ENCODE results near the gene INTS13.

Gene INTS13

DNA sequence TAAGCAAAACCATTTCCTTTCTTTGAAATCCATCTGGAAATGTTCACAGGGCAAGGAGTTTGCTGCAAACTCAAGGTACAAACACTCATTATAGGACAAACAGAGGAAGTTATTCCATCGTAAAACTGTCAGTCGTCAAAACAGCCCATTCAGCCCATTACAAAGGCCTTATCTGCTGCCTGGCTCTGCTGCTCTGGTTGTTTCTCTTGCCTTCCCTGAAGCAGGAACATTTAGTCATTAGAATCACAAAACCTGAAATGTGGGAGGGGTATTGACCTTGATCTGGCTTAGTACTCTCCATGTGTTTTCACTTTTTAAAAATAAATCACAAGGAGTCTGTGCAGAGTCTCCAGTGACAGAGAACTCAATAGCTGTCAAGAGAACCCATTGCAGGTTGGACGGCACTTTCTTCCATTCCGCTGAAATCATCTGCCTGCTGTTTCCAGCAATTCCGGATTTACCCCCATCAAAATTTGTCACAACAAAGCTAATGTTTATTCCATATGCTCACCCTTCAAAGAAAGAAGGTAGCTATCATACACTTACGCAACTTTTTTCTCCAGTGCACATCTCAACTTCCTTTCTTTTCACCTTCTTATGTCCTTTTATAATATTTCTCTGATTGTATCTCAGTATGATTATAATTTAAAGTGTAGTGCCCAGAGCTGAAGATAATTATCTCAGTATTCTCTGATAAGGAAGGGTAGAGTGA is 80.2 kb downstream of the INTS13 start:
- no peak overlapping the region for H2AK5ac ChIP-seq (ENCODE audit: low read length)
- H3K4ac ChIP-seq (ENCODE audit: low read depth, low read length): no peak overlapping the region
- H3K4me3 ChIP-seq (ENCODE audit: low read depth, low read length): no peak overlapping the region
- H3K9ac ChIP-seq (ENCODE audit: low read length): no peak overlapping the region
- no peak for DNase-seq
- H3K79me2 ChIP-seq (ENCODE audit: control insufficient read depth, insufficient read depth, low read length, poor library complexity): no peaks in the 10 kb centered on the region
- no peaks in the 10 kb centered on the region for H3K9me3 ChIP-seq (ENCODE audit: insufficient read depth, low read depth, low read length)
- H2AFZ ChIP-seq (ENCODE audit: insufficient read depth, low read length, poor library complexity): no peak overlapping the region
- no peak overlapping the region for H3K23ac ChIP-seq (ENCODE audit: low read length)
- no CpG with 5 or more reads among the region's 6 CpGs for WGBS (ENCODE audit: extremely low coverage, insufficient coverage, insufficient read length)
- H3K27ac ChIP-seq (ENCODE audit: low read depth, low read length): no peak overlapping the region
- no peak overlapping the region for H2BK120ac ChIP-seq (ENCODE audit: insufficient read depth, low read length, poor library complexity)
- no peak overlapping the region for H4K8ac ChIP-seq (ENCODE audit: low read depth, low read length)
- peaks cover 0 to 2% of the 10 kb centered on the region in 2 experiments for H3K4me1 ChIP-seq (ENCODE audit: control insufficient read depth in 1 of 2, insufficient read depth in 2 of 2, low read length in 2 of 2)
- no peak overlapping the region for H4K91ac ChIP-seq (ENCODE audit: low read depth, low read length)
- H3K79me1 ChIP-seq (ENCODE audit: low read length): no peaks in the 10 kb centered on the region
- no peak overlapping the region for H4K12ac ChIP-seq (ENCODE audit: low read depth, low read length)
- H3K27me3 ChIP-seq (ENCODE audit: insufficient read depth, low read length): no peaks in the 10 kb centered on the region
- H2BK5ac ChIP-seq (ENCODE audit: low read depth, low read length, poor library complexity): no peak overlapping the region
- H3K14ac ChIP-seq (ENCODE audit: low read length): no peak overlapping the region
- H3K18ac ChIP-seq (ENCODE audit: low read length): no peak overlapping the region
- H3K36me3 ChIP-seq (ENCODE audit: control insufficient read depth in 1 of 2, insufficient read depth in 2 of 2, low read length in 2 of 2): no peaks in the 10 kb centered on the region
- H2BK12ac ChIP-seq (ENCODE audit: low read length): no peak overlapping the region
- H3K4me2 ChIP-seq (ENCODE audit: low read length): no peak overlapping the region

GRCh38 chr12:26855337-26855736 is 82.4 kb downstream of the INTS13 start:
- H2BK120ac ChIP-seq (ENCODE audit: insufficient read depth, low read length, poor library complexity): no peak overlapping the region
- H3K9me3 ChIP-seq (ENCODE audit: insufficient read depth, low read depth, low read length): no peaks in the 10 kb centered on the region
- no peak overlapping the region for H3K14ac ChIP-seq (ENCODE audit: low read length)
- no peak overlapping the region for H2BK5ac ChIP-seq (ENCODE audit: low read depth, low read length, poor library complexity)
- H3K4me2 ChIP-seq (ENCODE audit: low read length): no peak overlapping the region
- H3K18ac ChIP-seq (ENCODE audit: low read length): no peak overlapping the region
- no CpG with 5 or more reads among the region's 1 CpG for WGBS (ENCODE audit: extremely low coverage, insufficient coverage, insufficient read length)
- no peak overlapping the region for H3K27ac ChIP-seq (ENCODE audit: low read depth, low read length)
- no peak overlapping the region for H2BK12ac ChIP-seq (ENCODE audit: low read length)
- no peak overlapping the region for H3K9ac ChIP-seq (ENCODE audit: low read length)
- H2AK5ac ChIP-seq (ENCODE audit: low read length): no peak overlapping the region
- no peak for DNase-seq
- H4K8ac ChIP-seq (ENCODE audit: low read depth, low read length): no peak overlapping the region
- H3K79me2 ChIP-seq (ENCODE audit: control insufficient read depth, insufficient read depth, low read length, poor library complexity): no peaks in the 10 kb centered on the region
- H3K4ac ChIP-seq (ENCODE audit: low read depth, low read length): no peak overlapping the region
- H2AFZ ChIP-seq (ENCODE audit: insufficient read depth, low read length, poor library complexity): no peak overlapping the region
- no peaks in the 10 kb centered on the region for H3K79me1 ChIP-seq (ENCODE audit: low read length)
- no peak overlapping the region for H3K23ac ChIP-seq (ENCODE audit: low read length)
- H3K4me1 ChIP-seq (ENCODE audit: control insufficient read depth in 1 of 2, insufficient read depth in 2 of 2, low read length in 2 of 2): peaks cover 0 to 2% of the 10 kb centered on the region in 2 experiments
- H3K4me3 ChIP-seq (ENCODE audit: low read depth, low read length): no peak overlapping the region
- no peak overlapping the region for H4K91ac ChIP-seq (ENCODE audit: low read depth, low read length)
- no peaks in the 10 kb centered on the region for H3K36me3 ChIP-seq (ENCODE audit: control insufficient read depth in 1 of 2, insufficient read depth in 2 of 2, low read length in 2 of 2)
- no peak overlapping the region for H4K12ac ChIP-seq (ENCODE audit: low read depth, low read length)
- H3K27me3 ChIP-seq (ENCODE audit: insufficient read depth, low read length): no peaks in the 10 kb centered on the region
